ENCODE results near the gene PKP2.

DNA sequence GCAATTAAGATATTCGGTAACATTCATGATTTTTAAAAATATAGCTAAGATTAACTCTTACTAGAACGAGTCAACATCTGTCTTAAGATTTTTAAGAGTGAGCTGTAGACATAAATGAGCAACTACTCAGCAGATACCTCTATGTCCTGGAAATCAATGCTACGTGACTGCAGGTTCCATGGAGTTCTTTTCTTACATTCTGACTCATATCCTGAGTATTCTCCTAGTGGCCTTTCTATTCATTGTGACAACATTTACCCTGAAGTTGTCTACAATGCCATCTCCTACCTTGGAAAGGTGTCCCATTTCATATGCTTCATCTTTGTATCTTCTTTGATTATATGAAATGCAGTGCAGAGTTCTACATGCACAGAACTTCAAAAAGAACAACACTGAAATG, 59.9 kb downstream of the PKP2 start:
- no peak for TF ChIP-seq TAF1 (IDR thresholded peaks at IDR 0.05; ENCODE audit: low read depth)
- no peak for TF ChIP-seq FOXM1 (IDR thresholded peaks at IDR 0.05; ENCODE audit: borderline replicate concordance, low read depth)
- no peak for TF ChIP-seq CEBPB (IDR thresholded peaks at IDR 0.05)

Measured in Ishikawa (cell line).